ENCODE data around the gene ZNF518B.

The ZNF518B gene, protein sequence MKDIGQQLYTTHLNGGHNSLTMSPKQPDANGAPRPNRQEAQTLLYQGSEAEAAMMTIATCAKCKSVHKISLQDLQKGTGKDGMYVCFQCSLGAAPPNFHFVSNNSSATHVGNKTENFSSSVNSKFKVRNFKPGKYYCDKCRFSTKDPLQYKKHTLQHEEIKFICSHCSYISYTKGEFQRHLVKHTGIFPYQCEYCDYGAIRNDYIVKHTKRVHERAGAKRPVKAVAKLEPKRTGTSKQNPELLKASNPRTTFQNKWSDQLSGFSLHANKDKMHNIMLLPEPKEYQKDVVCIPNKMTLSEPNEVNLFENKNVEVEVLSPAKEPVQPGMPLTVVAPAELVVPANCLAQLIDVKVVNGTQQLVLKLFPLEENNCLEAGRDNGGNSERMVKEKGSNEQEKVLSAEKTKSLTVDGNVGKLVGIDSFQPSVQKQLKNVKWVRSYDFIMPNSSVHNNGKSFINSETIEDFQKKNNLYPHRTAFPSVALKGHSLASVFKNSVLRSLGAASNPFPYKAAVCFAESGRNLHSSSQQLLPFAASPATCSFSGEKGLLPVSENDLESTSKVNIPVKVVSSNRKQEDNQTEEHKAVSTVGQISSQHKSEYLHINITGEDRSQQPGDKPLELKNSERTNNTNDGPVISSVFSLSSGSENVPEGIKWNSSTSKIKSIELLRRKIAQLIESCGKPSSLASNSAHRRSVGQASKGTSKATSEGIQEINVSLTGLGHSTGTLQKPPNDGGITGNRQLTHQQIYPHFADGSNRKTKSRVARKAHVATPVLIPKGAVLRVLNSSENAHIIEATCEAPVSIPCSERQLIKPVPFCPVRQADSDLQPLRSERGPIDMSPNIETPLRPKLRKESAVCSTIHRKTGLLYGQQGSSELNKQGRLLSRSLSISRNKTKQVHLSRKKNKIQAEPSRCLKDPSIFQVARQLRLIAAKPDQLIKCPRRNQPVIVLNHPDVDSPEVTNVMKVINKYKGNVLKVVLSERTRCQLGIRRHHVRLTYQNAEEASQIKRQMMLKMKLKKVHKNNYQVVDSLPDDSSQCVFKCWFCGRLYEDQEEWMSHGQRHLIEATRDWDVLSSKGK

DNA sequence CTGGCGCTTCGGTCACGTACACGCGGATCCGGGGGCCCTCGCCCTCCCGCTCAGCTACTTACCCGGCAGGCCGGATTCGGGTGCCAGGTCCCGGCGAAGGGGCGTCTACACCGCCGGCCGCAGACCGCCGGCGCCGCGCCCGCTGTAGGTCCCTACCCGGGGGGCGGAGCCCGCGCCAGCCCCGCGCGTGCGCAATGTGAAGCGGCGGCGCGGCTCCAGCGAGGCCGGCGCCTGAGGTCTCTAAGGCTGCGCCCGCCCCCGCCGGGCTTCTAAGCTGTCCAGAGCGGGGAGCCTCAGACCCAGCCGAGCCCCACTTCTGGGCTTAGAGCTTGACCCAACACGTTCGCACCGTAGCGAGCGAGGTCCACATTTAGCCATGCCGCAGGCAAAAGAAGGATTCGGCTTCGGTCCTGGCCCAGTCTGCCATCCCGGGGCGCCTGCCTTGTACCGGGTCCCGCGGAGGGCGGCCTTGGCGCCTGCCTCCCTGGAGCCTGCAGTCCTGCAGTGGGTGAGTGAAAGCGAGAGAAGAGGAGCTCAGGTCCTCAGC is at the start of gene ZNF518B:
Gene ZNF518B (minus strand): TSS at position 172 of the 547 bp plus-strand sequence. CDS start 11,098 bp downstream, outside the sequence.
- peak; percentile 77 for DNase-seq (ENCODE audit: low spot score)

DNA sequence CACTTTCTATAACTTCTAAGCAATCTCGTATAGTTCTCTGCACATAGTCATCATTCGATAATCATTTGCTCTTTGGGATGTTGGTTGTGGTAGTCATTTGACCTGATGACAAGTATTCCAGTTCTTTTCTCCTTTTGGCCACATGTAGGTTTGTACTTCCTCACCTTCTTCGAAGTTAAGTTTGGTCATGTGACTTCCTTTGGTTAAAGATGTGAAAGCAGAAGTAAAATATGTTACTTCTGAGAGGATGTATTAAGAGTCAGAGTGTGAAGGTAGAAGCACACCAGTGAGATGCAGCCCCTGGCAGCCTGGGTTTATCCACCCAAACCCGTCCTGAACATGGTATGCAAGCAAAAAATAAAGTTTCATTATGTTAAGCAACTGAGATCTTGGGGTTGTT is 48.9 kb upstream of the ZNF518B start:
- DNase-seq (ENCODE audit: low spot score): no peak

DNA sequence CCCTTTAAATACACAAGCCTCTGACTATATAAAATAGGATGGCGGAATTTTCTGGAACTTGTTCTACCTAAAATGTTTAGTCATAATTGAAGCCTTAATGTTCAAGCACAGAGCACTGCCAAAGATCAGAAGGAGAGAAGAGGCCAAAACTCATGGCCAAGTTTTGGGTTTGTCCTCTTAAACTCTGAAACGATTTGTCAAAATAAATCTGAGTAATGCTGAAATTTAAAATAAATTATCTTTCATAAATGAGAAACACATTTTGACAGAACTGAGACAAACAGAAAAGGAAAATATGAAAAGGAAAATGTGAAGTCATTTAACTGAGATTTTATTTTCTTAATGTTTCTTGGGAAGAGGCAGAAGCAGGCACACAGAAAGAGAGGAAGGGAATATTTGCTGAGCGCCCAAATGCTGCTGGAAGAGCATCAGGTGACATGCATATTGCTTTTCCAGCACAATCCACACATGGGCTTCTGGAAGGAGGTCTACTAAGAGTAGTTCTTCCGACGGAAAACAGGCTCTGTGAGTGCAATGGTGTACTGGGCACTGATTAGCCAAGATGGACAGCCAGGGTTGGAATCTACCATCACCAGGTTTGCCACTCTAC is 47.4 kb upstream of the ZNF518B start:
- no peak for DNase-seq (ENCODE audit: low spot score)

DNA sequence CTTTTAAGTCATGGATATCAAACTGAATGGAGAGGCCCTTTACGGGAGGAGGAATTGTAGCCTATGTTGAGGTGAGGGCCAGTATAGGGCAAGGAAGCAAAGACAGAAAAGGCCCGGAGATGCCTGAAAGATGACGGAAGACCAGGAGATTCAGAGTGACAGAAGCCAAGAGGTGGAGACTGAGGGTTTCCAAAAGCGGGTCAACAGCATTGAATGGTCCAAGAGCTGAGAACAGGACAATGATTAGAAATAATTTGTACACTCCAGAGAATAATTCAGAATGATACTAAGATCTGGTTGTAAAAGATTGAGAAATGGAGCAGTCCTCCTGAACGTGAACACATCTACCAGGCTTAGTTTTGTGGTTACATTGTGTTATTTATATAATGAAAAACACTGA is 45.5 kb upstream of the ZNF518B start:
- no peak for DNase-seq (ENCODE audit: low spot score)

DNA sequence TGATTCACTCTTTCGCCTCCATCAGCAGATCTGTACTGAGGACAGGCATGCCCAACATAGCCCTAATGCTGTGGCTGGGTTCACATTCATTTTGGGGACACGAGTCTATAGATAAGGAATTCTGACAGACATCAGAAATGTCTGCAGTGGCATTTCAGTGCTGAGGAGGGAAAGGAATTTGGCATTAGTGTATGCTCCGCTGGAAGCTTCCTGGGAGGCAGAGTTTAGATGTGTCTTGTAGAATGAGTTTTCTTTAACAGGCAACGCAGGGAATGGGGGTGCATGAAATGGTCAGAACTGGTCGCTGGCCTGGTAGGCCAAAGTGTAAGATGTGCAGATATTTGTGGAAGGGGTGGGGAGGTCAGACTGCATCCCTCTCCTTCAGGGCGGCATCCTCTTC is 43.5 kb upstream of the ZNF518B start:
- no peak for DNase-seq (ENCODE audit: low spot score)

DNA sequence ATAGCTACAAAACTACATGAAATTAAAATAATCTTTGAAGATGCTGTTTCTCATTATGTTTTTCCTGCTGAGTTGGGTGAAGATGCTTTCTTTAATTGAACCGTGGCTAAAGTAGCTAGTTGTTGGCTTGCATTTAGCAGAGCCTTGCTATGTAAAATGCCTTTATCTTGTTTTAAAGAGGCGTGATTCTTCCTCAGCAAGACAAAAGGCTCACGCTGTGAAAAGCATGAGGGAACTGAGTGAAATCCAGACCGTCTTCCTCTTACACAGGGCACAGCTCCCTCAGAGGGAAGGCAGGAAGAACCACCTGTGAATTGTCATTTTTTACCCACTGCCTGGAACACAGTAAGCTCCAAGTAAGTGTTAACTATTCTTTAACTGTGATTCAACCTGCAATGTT is 39.0 kb upstream of the ZNF518B start:
- no peak for DNase-seq (ENCODE audit: low spot score)

DNA sequence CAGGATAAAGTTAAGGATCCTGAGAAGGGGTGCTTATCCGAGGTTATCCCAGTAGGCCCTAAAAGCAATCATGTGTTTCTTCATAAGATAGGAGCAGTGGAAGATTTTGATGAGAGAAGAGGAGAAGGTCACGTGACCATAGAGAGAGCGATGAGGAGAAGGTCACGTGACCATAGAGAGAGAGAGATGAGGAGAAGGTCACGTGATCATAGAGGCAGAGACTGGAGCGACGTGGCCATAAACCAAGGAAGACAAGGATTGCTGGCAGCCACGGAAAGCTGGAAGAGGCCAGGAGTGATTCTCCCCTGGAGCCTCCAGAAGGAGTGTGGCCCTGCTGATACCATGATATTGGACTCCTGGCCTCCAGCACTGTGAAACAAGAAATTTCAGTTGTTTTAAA is 38.4 kb upstream of the ZNF518B start:
- no peak for DNase-seq (ENCODE audit: low spot score)

DNA sequence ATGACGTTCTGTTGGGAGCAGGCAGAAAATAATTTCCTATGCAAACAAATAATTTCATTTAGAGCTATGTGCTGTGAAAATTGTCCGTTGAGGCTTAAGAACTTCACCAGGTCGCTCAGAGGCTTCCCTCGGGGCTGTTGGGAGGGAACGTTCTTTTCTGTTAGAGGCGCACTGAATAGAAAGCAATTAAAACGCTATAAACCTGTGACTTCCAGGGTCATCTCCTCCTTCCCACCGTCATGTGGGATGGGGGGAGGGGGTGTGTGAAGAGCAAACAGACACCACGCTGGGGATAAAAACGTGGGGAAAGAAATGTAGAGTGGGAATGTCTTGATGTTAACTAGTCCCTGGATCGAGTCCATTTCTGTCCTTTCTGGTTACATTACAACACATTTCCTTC is 35.2 kb upstream of the ZNF518B start:
- no peak for DNase-seq (ENCODE audit: low spot score)

DNA sequence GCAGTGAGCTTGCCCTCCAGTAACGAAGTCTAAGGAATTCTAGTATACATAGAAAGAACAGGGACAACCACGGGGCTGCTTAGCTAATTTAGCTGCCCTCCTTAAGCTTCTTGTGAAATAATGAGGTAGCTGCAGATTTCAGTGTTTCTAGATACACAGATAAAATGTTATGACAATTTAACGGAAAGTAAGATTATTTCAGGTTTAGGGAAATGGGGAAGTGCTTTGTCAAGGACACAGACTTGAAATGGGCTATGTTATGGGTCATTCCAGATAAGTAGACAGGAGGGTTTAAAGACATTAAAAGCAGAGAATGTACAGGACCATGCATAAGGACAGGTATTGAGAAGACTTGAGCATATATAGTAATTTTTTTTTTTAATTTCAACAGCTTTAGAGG is 34.2 kb upstream of the ZNF518B start:
- DNase-seq (ENCODE audit: low spot score): no peak

DNA sequence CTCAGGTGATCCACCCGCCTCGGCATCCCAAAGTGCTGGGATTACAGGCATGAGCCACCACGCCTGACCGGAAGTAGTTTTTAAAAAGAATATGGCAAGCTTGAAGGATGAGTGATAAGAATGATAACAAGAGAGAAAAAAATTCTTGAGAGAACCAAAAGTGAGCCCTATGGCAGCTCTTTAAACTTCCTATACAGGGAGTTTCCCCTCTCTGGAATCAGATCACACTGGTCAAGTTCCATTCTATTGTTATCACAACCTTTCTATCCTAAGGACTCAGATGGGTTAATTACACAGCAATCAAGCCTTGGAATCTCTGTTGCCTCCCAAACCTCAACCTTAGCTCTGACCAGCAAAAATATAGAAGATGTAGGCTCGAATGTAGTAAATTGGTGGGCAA is 33.8 kb upstream of the ZNF518B start:
- no peak for DNase-seq (ENCODE audit: low spot score)

DNA sequence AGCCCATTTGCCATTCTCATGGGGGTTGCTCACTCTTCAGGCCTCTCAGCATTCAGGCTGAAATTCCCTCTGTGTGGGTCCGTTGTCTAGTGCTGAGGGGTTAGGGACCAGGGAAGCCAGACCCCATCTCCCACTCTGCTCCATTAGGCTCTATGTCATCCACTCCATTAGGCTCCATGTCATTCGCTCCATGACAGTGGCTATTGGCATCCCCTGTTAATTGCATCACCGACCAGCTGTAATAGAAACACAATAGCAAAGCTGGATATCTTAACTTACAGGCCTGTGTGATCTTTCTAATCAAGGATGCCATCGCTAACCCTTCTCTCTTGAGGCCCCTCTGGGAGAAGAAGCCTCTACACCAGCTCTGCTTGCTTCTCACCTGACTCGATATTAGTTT is 25.7 kb upstream of the ZNF518B start:
- DNase-seq (ENCODE audit: low spot score): no peak

DNA sequence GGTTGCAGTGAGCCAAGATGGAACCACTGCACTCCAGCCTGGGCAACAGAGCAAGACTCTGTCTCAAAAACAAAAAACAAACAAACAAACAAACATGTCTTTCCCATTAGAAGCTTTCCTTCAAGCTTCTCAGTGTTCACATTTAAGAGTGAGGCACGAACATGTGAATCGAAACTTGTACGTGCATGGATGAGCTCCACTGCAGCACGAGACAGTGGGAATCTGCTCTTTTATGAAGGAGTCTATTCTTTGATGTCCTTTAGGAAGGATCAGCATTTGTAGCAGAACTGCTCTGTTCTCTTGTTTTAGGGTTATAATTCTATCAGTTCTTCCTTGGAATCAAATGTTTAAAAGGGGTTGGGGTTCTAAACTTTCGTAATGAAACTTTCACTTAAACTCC is 23.4 kb upstream of the ZNF518B start:
- no peak for DNase-seq (ENCODE audit: low spot score)

DNA sequence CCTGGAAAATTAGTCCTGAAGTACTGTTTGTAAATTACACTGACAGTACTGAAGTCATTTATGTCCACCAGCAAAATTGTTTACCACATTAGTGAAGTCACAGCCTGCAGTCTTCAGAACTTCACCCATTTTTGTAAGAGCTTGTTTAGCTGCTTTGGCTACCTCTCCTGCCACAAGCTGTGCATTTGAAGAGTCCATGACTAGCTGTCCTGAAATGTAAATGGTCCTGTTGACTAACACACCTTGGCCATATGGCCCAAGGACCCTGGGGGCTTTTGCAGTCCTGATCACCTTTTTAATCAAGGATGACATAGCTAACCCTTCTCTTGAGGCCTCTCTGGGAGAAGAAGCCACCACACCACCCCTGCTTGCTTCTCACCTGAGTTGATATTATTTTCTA is 21.4 kb upstream of the ZNF518B start:
- DNase-seq (ENCODE audit: low spot score): no peak

DNA sequence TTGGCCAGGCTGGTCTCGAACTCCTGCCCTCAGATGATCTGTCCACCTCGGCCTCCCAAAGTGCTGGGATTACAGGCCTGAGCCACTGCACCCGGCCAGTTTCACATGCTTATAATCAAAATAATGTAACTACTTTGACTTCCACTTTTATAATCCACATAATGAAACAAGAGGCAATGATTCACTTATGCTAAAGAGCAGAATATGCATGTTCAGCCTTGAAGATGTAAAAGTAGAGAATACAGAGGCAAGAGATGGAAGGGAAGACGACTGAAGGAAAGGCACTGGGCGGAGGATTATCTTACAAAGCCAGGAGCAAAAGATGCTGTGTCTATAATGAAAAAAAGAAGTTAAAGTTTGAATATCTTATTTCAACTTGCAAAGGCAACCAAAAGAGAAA is 13.3 kb upstream of the ZNF518B start:
- no peak for DNase-seq (ENCODE audit: low spot score)

DNA sequence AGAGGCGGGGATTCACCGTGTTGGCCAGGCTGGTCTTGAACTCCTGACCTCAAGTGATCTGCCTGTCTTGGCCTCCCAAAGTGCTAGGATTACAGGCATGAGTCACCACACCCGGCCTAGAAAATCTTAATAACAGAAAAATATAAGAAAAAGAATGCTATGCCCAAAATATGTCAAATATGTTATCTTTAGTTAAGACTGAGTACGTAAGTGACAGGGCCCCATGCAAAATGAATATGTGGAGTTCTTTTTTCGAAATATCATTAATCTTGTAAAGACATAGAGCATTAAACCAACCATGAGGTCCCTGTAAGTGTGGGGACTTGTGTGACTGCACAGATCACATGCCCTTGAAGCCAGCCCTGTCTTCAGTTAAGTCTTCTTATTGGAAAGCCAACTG is 8.9 kb upstream of the ZNF518B start:
- DNase-seq (ENCODE audit: low spot score): no peak

DNA sequence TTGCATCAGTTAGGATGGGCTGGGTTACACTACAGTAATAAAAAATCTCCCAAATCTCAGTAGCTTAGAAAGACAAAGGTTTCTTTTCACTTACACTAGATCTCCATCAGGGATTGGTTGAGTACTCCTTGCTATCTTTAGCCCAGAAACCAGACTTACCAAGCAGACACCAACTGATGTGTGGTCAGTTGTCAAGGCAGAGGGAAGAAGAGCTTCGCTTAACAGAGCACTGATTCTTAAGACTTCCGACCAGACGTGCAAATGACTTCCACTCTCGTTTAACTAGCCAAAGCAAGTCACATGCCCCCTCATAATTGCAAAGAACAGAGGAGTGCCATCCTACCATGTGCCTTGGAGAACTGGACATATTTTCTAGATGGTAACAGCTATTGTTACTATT is 5.7 kb upstream of the ZNF518B start:
- no peak for DNase-seq (ENCODE audit: low spot score)

DNA sequence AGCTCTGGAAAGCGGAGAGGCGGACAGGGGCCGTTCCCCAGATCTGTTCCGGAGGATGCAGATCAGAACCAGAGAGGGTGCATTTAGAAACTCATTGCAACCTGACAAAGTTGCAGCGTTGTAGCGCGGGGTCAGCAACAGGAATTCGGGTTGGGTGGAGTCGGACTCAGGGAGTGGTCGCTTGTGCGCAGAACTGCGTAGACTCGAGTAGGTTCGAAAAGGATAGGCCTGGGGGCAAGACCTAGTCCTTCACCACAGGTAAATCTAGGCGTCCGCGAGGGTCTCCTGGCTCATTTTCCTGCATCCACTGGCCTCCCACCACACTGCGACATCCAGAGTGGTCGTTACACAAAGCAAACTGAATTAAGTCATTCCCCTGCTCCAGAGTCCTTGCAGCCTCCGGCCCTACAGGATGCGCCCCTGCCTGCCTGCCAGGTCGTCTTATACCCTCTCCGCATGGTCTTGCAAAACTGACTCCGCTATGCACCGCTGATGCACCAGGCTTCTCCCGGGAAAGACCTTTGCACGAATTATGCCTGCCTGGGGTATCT is 4.7 kb upstream of the ZNF518B start:
- DNase-seq (ENCODE audit: low spot score): no peak

DNA sequence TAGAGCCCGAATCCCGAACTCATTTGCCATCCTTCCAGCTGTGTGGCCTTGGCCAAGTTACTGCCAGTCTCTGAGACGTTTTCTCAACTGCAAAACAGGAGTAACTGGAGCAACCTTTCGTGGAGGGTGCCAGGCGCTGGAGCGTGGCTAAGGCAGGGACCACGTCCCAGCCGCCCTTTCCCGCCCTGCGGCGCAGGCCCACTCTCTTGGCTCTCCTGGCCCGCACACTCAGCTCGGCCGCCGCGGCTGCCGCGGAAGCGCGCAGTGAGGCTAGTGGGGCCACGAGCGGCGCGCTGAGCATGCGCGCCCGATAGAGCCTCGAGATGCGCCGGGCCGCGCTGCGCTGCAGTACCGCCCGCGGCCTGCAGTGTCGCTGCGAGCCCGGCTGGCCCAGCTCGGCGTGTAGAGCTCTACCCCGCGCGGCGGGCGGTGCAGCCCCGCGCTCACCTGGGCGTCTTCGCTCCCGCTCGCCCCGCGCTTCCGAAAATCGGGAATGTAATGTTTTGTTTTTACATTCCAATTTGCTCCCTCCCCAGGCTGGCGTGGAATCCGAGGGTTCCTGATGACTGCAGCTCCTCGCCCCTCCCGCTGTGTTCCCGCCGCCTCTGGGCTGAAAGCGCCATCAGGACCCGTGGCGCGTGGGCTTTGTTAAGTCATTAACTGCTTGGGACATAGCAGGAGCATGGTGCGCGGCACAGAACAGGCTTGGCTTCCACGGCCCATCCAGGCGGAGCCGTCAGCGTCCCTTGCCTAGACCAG is 4.0 kb upstream of the ZNF518B start:
- DNase-seq (ENCODE audit: low spot score): peak; percentile 73

DNA sequence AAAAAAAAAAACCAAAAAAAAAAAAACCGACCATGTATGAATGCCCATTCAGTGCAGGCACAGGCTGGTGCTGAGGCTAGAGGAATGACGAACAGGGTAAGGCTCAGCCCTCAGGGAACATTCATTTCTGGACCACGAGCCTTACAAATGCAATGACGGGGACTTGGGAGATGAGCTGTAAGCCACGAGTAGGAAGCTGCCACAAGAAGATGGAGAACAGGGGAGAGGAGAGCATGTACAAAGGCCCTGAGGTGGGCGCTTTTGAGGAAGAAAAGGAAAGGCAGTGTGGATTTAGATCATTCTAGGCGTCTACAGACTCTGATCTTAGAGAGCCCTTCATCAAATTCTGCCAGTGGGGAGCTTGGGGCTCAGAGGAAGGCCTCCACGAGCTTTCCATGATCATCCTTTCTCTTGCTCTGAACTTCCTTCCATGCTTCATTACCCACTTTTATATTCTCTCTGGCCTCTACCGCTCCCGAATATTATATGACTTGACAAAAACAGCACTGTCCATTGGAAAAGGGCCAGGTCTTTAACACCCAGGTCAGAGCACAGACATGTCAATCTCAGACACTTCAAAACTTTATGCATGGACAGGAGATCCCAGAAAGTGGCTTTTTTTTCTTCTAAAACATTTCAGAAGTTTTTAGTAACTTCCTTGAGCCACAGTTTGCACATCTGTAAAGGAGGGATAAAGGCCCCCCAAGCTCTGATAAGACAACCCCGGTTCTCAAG is 3.3 kb upstream of the ZNF518B start:
- peak; percentile 80 for DNase-seq (ENCODE audit: low spot score)

DNA sequence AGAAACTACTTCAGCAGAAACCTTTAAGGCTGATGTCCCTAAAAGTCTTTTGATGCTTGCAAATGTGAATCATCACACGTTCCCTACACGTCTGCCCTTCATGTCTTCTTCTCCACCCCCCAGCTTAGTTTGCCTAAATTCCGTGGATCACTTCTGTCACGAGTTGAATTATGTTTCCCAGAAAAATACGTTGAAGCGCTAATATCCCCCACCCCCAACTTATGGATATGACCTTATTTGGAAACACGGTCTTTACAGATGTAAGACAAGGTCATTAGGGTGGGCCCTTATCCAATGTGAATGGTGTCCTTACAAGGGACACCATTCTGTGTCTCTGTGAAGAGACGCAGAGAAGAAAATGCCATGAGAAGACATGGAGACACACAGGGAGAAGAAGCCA is 2.1 kb upstream of the ZNF518B start:
- no peak for DNase-seq (ENCODE audit: low spot score)
